Ovary (tissue), 9 donors: ENCODE results near the gene VAV2. TPM values are rescaled to one million over a fixed set of nuclear protein-coding genes. Genes with fewer than 3 reads are reported as not detected.
"Not testable (repeated sequence)": the region's sequence is repeated elsewhere in the genome, so short reads cannot be mapped to it uniquely, and the experiment has no call there.

ENCODE experiments used
- DNase-seq, 5 donors: peaks; one replicate each; pipeline ENCODE4 v3.0.0-alpha.2; 2019 to 2020
- H3K27ac ChIP-seq, 2 donors: fragments of 200-600 bp; one replicate each; pipeline versions ENCODE4 v1.5.1 to v1.8.0; 2019 to 2022
- H3K27me3 ChIP-seq: fragments of 200-600 bp; one replicate; pipeline ENCODE4 v1.8.0; 2022
- H3K36me3 ChIP-seq: fragments of 200-600 bp; sonication (generic); one replicate; pipeline ENCODE4 v1.5.1; 2019
- H3K4me1 ChIP-seq: one replicate; pipeline ENCODE4 v1.8.1; 2013; ENCODE audit warnings: mild to moderate bottlenecking, moderate library complexity; ENCODE audit not compliant: insufficient read depth
- H3K4me3 ChIP-seq: fragments of 200-600 bp; sonication (generic); one replicate; pipeline ENCODE4 v1.5.1; 2017
- H3K9me3 ChIP-seq, 2 donors: fragments of 200-600 bp in 1 of 2; sonication (generic) in 1 of 2; one replicate each; pipeline versions ENCODE4 v1.5.1 to v1.8.1; 2013 to 2019; ENCODE audit warnings: mild to moderate bottlenecking in 1 of 2, moderate library complexity in 1 of 2
- EP300 ChIP-seq: sonication (generic); formaldehyde crosslinking; IDR thresholded peaks from one replicate; pipeline ENCODE4 v1.6.1; 2017; ENCODE audit warnings: antibody characterized with exemption
- POLR2A ChIP-seq: fragments of 450-650 bp; IDR thresholded peaks from one replicate; pipeline ENCODE4 v1.6.1; 2017; ENCODE audit warnings: antibody characterized with exemption, mild to moderate bottlenecking, moderate library complexity
- WGBS, 3 donors: extraction: QIAGEN DNeasy Blood & Tissue Kit in 1 of 3; methylation state at CpG; one replicate each; pipeline versions ENCODE4 v1.1.5 to v1.1.7; 2013 to 2017; 5-methylcytosine and 5-hydroxymethylcytosine counted together
- intact Hi-C, 4 donors: fragments of 100-400 bp; cut with DNase I; formaldehyde crosslinking; loops; one replicate each; pipeline versions ENCODE4 v1.11.0 to v1.15.1; 2022 to 2023
- polyA plus RNA-seq, 2 donors: library from polyadenylated mRNA; stranded (reverse); fragments of 200-250 nt in 1 of 2; fragments of 350-450 nt in 1 of 2; fragmentation: Illumina TruSeq in 1 of 2; extraction: RNeasy Lipid Tissue Mini Kit (QIAGEN cat#74804) in 1 of 2; gene quantifications; one replicate each; pipeline ENCODE4 v1.2.3, GENCODE V29; 2013 to 2014
- total RNA-seq, 7 donors: library from RNA; depleted of rRNA in 2 of 7; stranded (reverse); fragments of >200 nt in 2 of 7; fragmentation: NEBNext Ultra II Directional in 3 of 7; extraction: Animal tissue kit (Norgen Biotek cat#: 25700) in 3 of 7; gene quantifications; one replicate each; pipeline versions ENCODE4 v1.1.0 to v1.2.4, GENCODE V29; 2016 to 2023
- TF ChIP-seq, protein P1 (sequence below), 3 donors: fragments of 450-650 bp in 2 of 3; fragments of 200-600 bp in 1 of 3; IDR thresholded peaks; one replicate each; pipeline versions ENCODE4 v1.5.1 to v1.8.0; 2016 to 2022; ENCODE audit warnings: antibody characterized with exemption in 3 of 3, mild to moderate bottlenecking in 1 of 3
- donor health status: DM: no; HTN: no; CAD: no; lungs with moderate emphysema.
- donor health status: DM: no; HTN: no; CAD: no.
- donor health status: Bipolar disorder and iron deficiency.
- donor health status: DM: yes; HTN: yes; CAD: no.
- donor health status: DM: no; HTN: no; CAD: no.
- donor health status: DM: yes; HTN: yes; CAD: no.

VAV2 gene
- total and polyA plus RNA-seq, 9 donors, result 3.7 to 14.1 (median 7.8) TPM

DNA sequence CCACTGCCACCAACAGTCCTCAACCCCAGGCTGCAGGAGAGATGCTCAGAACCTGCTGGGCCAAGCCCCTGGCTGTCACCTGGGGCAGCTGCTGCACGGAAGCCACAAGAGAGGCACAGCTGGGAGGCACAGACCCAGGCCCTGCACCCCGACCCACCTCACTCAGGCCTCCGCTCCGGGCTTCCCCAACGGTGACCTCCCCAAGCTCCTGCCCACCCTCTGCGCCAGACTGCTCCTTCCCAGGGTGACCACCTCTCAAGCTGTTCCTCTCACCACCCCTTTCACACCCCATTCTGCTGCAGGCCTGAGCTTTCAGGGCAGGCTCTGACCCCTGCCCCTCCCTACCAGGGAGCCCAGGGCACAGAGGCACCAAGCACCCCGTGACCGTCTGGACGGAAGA, 33.0 kb downstream of the VAV2 start:
- no peak for DNase-seq
- intact Hi-C loops, result no loop called here
- Histone ChIP-seq H3K36me3 (no peaks in the 10 kb centered on the region), H3K4me3 (no peak overlapping the region), H3K4me1 (peaks cover 22% of the 10 kb centered on the region), H3K27ac (no peak overlapping the region), H3K9me3 (no peaks in the 10 kb centered on the region), H3K27me3 (no peaks in the 10 kb centered on the region)
- 95 to 99% (median 98%) methylated on average over 9 of the region's 9 CpGs for WGBS, 3 donors
- TF ChIP-seq EP300, result no peak
- TF ChIP-seq, protein P1, sequence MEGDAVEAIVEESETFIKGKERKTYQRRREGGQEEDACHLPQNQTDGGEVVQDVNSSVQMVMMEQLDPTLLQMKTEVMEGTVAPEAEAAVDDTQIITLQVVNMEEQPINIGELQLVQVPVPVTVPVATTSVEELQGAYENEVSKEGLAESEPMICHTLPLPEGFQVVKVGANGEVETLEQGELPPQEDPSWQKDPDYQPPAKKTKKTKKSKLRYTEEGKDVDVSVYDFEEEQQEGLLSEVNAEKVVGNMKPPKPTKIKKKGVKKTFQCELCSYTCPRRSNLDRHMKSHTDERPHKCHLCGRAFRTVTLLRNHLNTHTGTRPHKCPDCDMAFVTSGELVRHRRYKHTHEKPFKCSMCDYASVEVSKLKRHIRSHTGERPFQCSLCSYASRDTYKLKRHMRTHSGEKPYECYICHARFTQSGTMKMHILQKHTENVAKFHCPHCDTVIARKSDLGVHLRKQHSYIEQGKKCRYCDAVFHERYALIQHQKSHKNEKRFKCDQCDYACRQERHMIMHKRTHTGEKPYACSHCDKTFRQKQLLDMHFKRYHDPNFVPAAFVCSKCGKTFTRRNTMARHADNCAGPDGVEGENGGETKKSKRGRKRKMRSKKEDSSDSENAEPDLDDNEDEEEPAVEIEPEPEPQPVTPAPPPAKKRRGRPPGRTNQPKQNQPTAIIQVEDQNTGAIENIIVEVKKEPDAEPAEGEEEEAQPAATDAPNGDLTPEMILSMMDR (IDR thresholded peaks at IDR 0.05), result no peak
- no peak for TF ChIP-seq POLR2A

DNA sequence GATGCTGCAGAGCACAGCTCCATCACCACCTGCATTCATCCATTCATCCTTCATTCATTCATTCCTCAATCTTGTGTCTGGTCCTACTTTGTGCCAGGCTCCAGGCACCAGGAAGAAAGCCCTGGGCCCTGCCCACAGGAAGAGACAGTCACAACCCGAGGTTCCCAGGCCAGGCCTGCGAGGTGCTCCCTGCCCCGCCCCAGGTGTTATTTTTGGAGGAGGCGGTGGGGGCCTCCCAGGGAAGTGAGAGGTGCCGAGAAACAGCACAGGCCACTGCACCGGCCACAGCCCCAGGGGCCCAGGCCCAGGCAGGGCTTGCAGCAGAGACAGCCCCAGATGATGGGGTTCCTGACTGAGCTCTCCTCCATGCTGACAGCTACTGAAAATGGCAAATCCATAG, 33.4 kb downstream of the VAV2 start:
- no peak for TF ChIP-seq POLR2A
- no peak for TF ChIP-seq EP300
- TF ChIP-seq, protein P1 (IDR thresholded peaks at IDR 0.05), result no peak
- Histone ChIP-seq H3K27me3 (no peaks in the 10 kb centered on the region), H3K27ac (no peak overlapping the region), H3K36me3 (no peaks in the 10 kb centered on the region), H3K4me3 (no peak overlapping the region), H3K4me1 (peaks cover 22% of the 10 kb centered on the region), H3K9me3 (no peaks in the 10 kb centered on the region)
- DNase-seq, result no peak
- intact Hi-C loops, result no loop called here
- 87 to 100% (median 92%) methylated on average over 3 to 6 of the region's 6 CpGs for WGBS, 3 donors

DNA sequence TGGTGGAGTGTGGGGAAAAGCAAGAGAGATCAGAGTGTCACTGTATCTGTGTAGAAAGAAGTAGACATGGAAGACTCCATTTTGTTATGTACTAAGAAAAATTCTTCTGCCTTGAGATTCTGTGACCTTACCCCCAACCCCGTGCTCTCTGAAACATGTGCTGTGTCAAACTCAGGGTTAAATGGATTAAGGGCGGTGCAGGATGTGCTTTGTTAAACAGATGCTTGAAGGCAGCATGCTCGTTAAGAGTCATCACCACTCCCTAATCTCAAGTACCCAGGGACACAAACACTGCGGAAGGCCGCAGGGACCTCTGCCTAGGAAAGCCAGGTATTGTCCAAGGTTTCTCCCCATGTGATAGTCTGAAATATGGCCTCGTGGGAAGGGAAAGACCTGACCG, 34.4 kb downstream of the VAV2 start:
- H3K4me1 ChIP-seq, result peaks cover 22% of the 10 kb centered on the region
- intact Hi-C loops, H3K27me3 ChIP-seq, DNase-seq, H3K4me3 ChIP-seq, H3K36me3 ChIP-seq, H3K27ac ChIP-seq, H3K9me3 ChIP-seq: not testable (repeated sequence)
- 44 to 62% methylated on average over 2 to 5 of the region's 7 CpGs; no CpG with 5 or more reads in 1 of the 3 donors for WGBS, 3 donors

DNA sequence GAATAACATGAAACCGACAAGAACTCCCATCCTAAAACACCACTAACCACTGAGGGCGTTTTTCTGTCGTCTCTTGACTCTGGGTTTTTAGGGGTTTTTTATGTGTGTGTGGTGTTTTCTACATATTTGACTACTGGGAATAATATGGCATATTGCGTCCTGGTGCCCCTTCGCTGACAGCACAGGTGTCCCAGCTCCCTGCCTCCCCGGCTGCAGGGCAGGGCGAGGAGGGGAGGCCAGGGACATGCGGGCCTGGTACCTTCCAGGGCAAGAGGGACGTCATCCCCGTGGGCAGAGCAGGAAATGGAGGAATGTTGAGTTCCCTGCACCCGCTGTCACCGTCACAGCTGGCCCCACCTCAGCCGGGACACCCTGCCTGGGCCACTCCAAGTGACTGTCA, 34.8 kb downstream of the VAV2 start:
- intact Hi-C loops, result no loop called here
- H3K27me3 ChIP-seq, result no peaks in the 10 kb centered on the region
- peaks cover 22% of the 10 kb centered on the region for H3K4me1 ChIP-seq
- TF ChIP-seq, protein P1 (IDR thresholded peaks at IDR 0.05), result no peak
- TF ChIP-seq EP300 (no peak), POLR2A (no peak)
- WGBS, 3 donors, result 74 to 79% (median 75%) methylated on average over 13 of the region's 13 CpGs
- DNase-seq, result peak in 1 of 5 donors; percentile 11
- no peaks in the 10 kb centered on the region for H3K9me3 ChIP-seq
- no peaks in the 10 kb centered on the region for H3K36me3 ChIP-seq
- H3K27ac ChIP-seq, result no peak overlapping the region
- H3K4me3 ChIP-seq, result no peak overlapping the region

DNA sequence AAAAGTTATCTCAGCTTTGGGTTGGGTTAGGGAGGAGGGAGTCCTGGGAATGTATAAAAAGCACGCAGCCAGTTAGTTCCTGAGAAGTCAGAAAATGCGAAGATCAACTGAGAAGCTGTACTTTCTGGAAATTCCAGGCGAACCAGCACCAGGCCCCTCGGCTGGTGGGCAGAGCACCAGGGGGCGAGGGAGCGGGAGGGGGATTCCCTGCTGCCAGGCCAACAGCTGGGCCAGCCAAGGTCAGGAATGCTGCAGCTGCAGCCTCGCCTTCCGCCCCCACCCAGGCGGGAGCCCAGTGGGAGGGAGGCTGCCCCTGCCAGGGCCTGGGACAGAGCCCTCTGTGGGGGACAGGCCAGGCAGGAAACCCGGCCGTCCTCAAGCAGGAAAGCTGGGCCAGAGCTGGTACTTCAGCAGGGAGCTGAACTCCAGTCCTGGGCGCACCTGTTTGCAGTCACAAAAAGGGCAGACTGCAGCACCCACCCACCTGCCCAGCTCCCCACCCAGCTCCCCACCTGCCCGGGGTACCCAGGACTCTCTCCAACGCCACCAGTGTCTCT, 35.5 kb downstream of the VAV2 start:
- H3K9me3 ChIP-seq, result no peaks in the 10 kb centered on the region
- intact Hi-C loops, result no loop called here
- WGBS, 3 donors, result 16 to 22% (median 16%) methylated on average over 8 to 14 of the region's 14 CpGs
- H3K36me3 ChIP-seq, result no peaks in the 10 kb centered on the region
- DNase-seq, result peak in 3 of 5 donors; percentile 46 to 64 (median 55)
- TF ChIP-seq EP300 (no peak), POLR2A (no peak)
- TF ChIP-seq, protein P1 (IDR thresholded peaks at IDR 0.05), result no peak
- H3K4me3 ChIP-seq, result no peak overlapping the region
- peaks cover 22% of the 10 kb centered on the region for H3K4me1 ChIP-seq
- no peaks in the 10 kb centered on the region for H3K27me3 ChIP-seq
- peak overlapping the region in 1 of 2 donors; percentile 61 for H3K27ac ChIP-seq
